H1 (cell line): Measurements from ENCODE around the gene COLQ. TPM values are rescaled to one million over a fixed set of nuclear protein-coding genes. Genes with fewer than 3 reads are reported as not detected.
A peak's percentile ranks its signal among the peaks of the same experiment; 100 is the strongest.

Source experiments
- CTCF ChIA-PET: fragments of 300-600 bp; sonication (Branson Sonifier 250); formaldehyde crosslinking; loops from one replicate; lab custom pipeline; 2021; ENCODE audit not compliant: partially characterized antibody; lab: Charles Lee
- POLR2A ChIA-PET: fragments of 300-600 bp; sonication (Branson Sonifier 250); formaldehyde crosslinking; loops from one replicate; lab custom pipeline; 2021; ENCODE audit warnings: inconsistent platforms; ENCODE audit not compliant: partially characterized antibody; lab: Charles Lee
- DNase-seq, 2 experiments: peaks; one replicate each; pipeline versions ENCODE4 v3.0.0 to v3.0.0-alpha.2; 2010 to 2022; ENCODE audit warnings: low spot score in 2 of 2, low read depth in 1 of 2, mixed read lengths in 1 of 2
- FAIRE-seq: peaks from 2 replicates; lab custom pipeline; 2011; peaks lifted over from hg19 to GRCh38; lab: Jason Lieb, UNC
- H2AFZ ChIP-seq: 2 replicates; pipeline ENCODE4 v1.8.1; 2012; ENCODE audit warnings: low read length, inconsistent platforms
- H2AK5ac ChIP-seq: 2 replicates; pipeline ENCODE4 v1.6.1; 2013; ENCODE audit warnings: low read depth, low read length
- H2BK120ac ChIP-seq: replicated peaks from 2 replicates; pipeline ENCODE3; 2013; ENCODE audit warnings: low read depth, low read length, inconsistent platforms
- H2BK12ac ChIP-seq: 2 replicates; pipeline ENCODE4 v1.6.1; 2013; ENCODE audit warnings: low read depth, low read length
- H2BK15ac ChIP-seq: 2 replicates; pipeline ENCODE4 v1.6.1; 2013; ENCODE audit warnings: low read length
- H2BK20ac ChIP-seq: 2 replicates; pipeline ENCODE4 v1.6.1; 2013; ENCODE audit warnings: low read length
- H2BK5ac ChIP-seq: 2 replicates; pipeline ENCODE4 v1.6.1; 2013; ENCODE audit warnings: low read depth, low read length
- H3K14ac ChIP-seq: 2 replicates; pipeline ENCODE4 v1.6.1; 2013; ENCODE audit warnings: inconsistent platforms; ENCODE audit not compliant: insufficient read length
- H3K18ac ChIP-seq: 2 replicates; pipeline ENCODE4 v1.6.1; 2013; ENCODE audit warnings: low read length; ENCODE audit errors: extremely low read depth
- H3K23ac ChIP-seq: 2 replicates; pipeline ENCODE4 v1.6.1; 2013; ENCODE audit warnings: inconsistent platforms; ENCODE audit not compliant: insufficient read length
- H3K23me2 ChIP-seq: 2 replicates; pipeline ENCODE4 v1.6.1; 2013; ENCODE audit warnings: low read depth, low read length
- H3K27ac ChIP-seq: 2 replicates; pipeline ENCODE4 v1.6.1; 2011; ENCODE audit warnings: low read depth, low read length, inconsistent platforms
- H3K27me3 ChIP-seq, 4 experiments: replicated peaks in 1 of 4; 1 replicate in 1 of 4; 2 replicates in 3 of 4; pipeline versions ENCODE4 v1.6.1 to v1.8.1; 2011 to 2013; ENCODE audit warnings: low read length in 3 of 4, mild to moderate bottlenecking in 3 of 4, inconsistent platforms in 2 of 4, mixed read lengths in 2 of 4, moderate library complexity in 1 of 4; ENCODE audit not compliant: control insufficient read depth in 3 of 4, insufficient read depth in 3 of 4; ENCODE audit errors: extremely low read depth in 1 of 4
- H3K36me3 ChIP-seq, 4 experiments: 2 replicates each; pipeline versions ENCODE4 v1.6.1 to v1.8.1; 2011 to 2013; ENCODE audit warnings: mild to moderate bottlenecking in 4 of 4, low read length in 3 of 4, moderate library complexity in 2 of 4, control low read depth in 1 of 4, inconsistent platforms in 1 of 4; ENCODE audit not compliant: insufficient read depth in 4 of 4, control insufficient read depth in 2 of 4
- H3K4ac ChIP-seq: replicated peaks from 2 replicates; pipeline ENCODE3; 2013; ENCODE audit warnings: low read length, low read depth, mixed read lengths, inconsistent platforms; ENCODE audit not compliant: insufficient read length
- H3K4me1 ChIP-seq, 4 experiments: replicated peaks in 1 of 4; 1 replicate in 1 of 4; 2 replicates in 3 of 4; pipeline versions ENCODE4 v1.6.1 to v1.8.1; 2011 to 2013; ENCODE audit warnings: low read length in 3 of 4, inconsistent platforms in 2 of 4, mixed read lengths in 1 of 4; ENCODE audit not compliant: insufficient read depth in 4 of 4, control insufficient read depth in 3 of 4
- H3K4me2 ChIP-seq, 2 experiments: 2 replicates each; pipeline versions ENCODE4 v1.6.1 to v1.8.1; 2011 to 2013; ENCODE audit warnings: low read depth in 2 of 2, low read length in 2 of 2, control low read depth in 1 of 2, inconsistent platforms in 1 of 2, mild to moderate bottlenecking in 1 of 2; ENCODE audit not compliant: insufficient read depth in 1 of 2
- H3K4me3 ChIP-seq, 4 experiments: fragments of 200-600, 300-600 bp in 1 of 4; sonication (generic), shearing (Covaris generic), sonication (Bioruptor Twin) in 1 of 4; 2 replicates each; pipeline versions ENCODE4 v1.5.1 to v1.8.1; 2011 to 2016; ENCODE audit warnings: low read length in 4 of 4, low read depth in 3 of 4, control low read depth in 2 of 4, inconsistent platforms in 2 of 4, mild to moderate bottlenecking in 2 of 4, mixed read lengths in 1 of 4, moderate library complexity in 1 of 4; ENCODE audit not compliant: insufficient read depth in 2 of 4; ENCODE audit errors: extremely low read depth in 1 of 4
- H3K56ac ChIP-seq: replicated peaks from 2 replicates; pipeline ENCODE3; 2013; ENCODE audit warnings: low read depth, mild to moderate bottlenecking, mixed read lengths, low read length, inconsistent platforms; ENCODE audit not compliant: insufficient read length
- H3K79me1 ChIP-seq: 2 replicates; pipeline ENCODE4 v1.6.1; 2013; ENCODE audit warnings: low read depth, low read length, control low read depth
- H3K79me2 ChIP-seq, 2 experiments: 2 replicates each; pipeline versions ENCODE4 v1.6.1 to v1.8.1; 2012 to 2013; ENCODE audit warnings: low read length in 2 of 2, mild to moderate bottlenecking in 2 of 2, inconsistent platforms in 1 of 2; ENCODE audit not compliant: insufficient read depth in 2 of 2, control insufficient read depth in 1 of 2
- H3K9ac ChIP-seq, 4 experiments: replicated peaks in 1 of 4; 1 replicate in 1 of 4; 2 replicates in 3 of 4; pipeline versions ENCODE4 v1.6.1 to v1.8.1; 2011 to 2013; ENCODE audit warnings: low read depth in 3 of 4, low read length in 3 of 4, control low read depth in 2 of 4, mild to moderate bottlenecking in 2 of 4, moderate library complexity in 2 of 4, inconsistent platforms in 1 of 4; ENCODE audit errors: extremely low read depth in 1 of 4
- H3K9me3 ChIP-seq, 2 experiments: 2 replicates each; pipeline versions ENCODE4 v1.6.1 to v1.8.1; 2012 to 2013; ENCODE audit warnings: mild to moderate bottlenecking in 2 of 2, moderate library complexity in 2 of 2, control low read depth in 1 of 2, inconsistent platforms in 1 of 2, low read depth in 1 of 2, low read length in 1 of 2, mixed read lengths in 1 of 2; ENCODE audit not compliant: insufficient read depth in 2 of 2
- H4K20me1 ChIP-seq, 2 experiments: replicated peaks in 1 of 2; 2 replicates each; pipeline versions ENCODE3 to v1.8.1; 2011 to 2013; ENCODE audit warnings: inconsistent platforms in 2 of 2, low read length in 2 of 2, mild to moderate bottlenecking in 1 of 2; ENCODE audit not compliant: insufficient read depth in 2 of 2, control insufficient read depth in 1 of 2
- H4K5ac ChIP-seq: 2 replicates; pipeline ENCODE4 v1.6.1; 2013; ENCODE audit warnings: low read length, low read depth, mixed read lengths, inconsistent platforms; ENCODE audit not compliant: insufficient read length
- H4K8ac ChIP-seq: 2 replicates; pipeline ENCODE4 v1.8.0; 2013; ENCODE audit warnings: mild to moderate bottlenecking, moderate library complexity, low read length, inconsistent platforms; ENCODE audit not compliant: insufficient read depth; ENCODE audit errors: extremely low read depth
- H4K91ac ChIP-seq: replicated peaks from 2 replicates; pipeline ENCODE3; 2013; ENCODE audit warnings: low read length, mixed read lengths, inconsistent platforms; ENCODE audit not compliant: insufficient read length
- CBX5 ChIP-seq: fragments of 300-800, 300-1000 bp; sonication (generic); IDR thresholded peaks from 2 replicates; pipeline ENCODE4 v1.7.1; 2016; ENCODE audit warnings: antibody characterized with exemption, low read length, low read depth
- MAFK ChIP-seq: IDR thresholded peaks from 2 replicates; pipeline ENCODE4 v1.6.1; 2012; ENCODE audit warnings: low read depth, mild to moderate bottlenecking, improper control_type of control experiment, low read length
- PHF8 ChIP-seq: fragments of 200-600 bp; sonication (generic); conservative IDR thresholded peaks from 2 replicates; pipeline ENCODE4 v1.7.1; 2012; ENCODE audit warnings: low read depth, mild to moderate bottlenecking, inconsistent platforms, low read length, moderate library complexity
- polyA plus RNA-seq, 7 experiments: library from polyadenylated mRNA; depleted of rRNA in 3 of 7; stranded (reverse) in 5 of 7; unstranded in 2 of 7; fragments of >200 nt in 5 of 7; fragments of 200-250 nt in 2 of 7; gene quantifications; 1 replicate in 5 of 7; 2 replicates in 1 of 7; 4 replicates in 1 of 7; pipeline versions ENCODE4 v1.2.1 to v1.2.3, GENCODE V29; 2011 to 2013; ENCODE audit warnings: missing spikeins in 2 of 7, mixed read lengths in 2 of 7
- total RNA-seq: library from RNA; stranded (reverse); fragmentation: NEBNext Ultra II Directional; extraction: Animal tissue kit (Norgen Biotek cat#: 25700); gene quantifications from 2 replicates; pipeline ENCODE4 v1.2.1, GENCODE V29; 2021

COLQ gene
- total and polyA plus RNA-seq, 2 of the 8 experiments (the other 6 are each of a cell fraction or from before 2014, with no cell fraction given) = 1.5 to 1.9 TPM

- H2AK5ac ChIP-seq = no peak overlapping the region
- H3K9ac ChIP-seq = no peak overlapping the region
- H3K27me3 ChIP-seq = no peaks in the 10 kb centered on the region
- no peaks in the 10 kb centered on the region for H4K20me1 ChIP-seq
- H3K9me3 ChIP-seq = no peaks in the 10 kb centered on the region
- no peak overlapping the region for H2BK12ac ChIP-seq
- ChIA-PET POLR2A (no interaction called here), CTCF (interaction anchor here (0.8 to 1.2 kb wide), 3 partner anchors 8 to 75 kb away, joined by 3 read pairs; no protein-coding TSS in a partner anchor)
- no peak overlapping the region for H3K4ac ChIP-seq
- no peak for DNase-seq
- no peak overlapping the region for H3K23ac ChIP-seq
- H4K5ac ChIP-seq = no peak overlapping the region
- H2BK5ac ChIP-seq = no peak overlapping the region
- no peaks in the 10 kb centered on the region for H3K23me2 ChIP-seq
- H3K79me1 ChIP-seq = no peaks in the 10 kb centered on the region
- no peak overlapping the region for H4K8ac ChIP-seq
- FAIRE-seq = no peak
- H3K27ac ChIP-seq = no peak overlapping the region
- no peak overlapping the region for H3K18ac ChIP-seq
- H2BK15ac ChIP-seq = no peak overlapping the region
- no peak for TF ChIP-seq PHF8
- TF ChIP-seq MAFK = peak; percentile 75
- TF ChIP-seq CBX5 = no peak
- TF ChIP-seq, all 59 proteins: peak for 1
- H3K79me2 ChIP-seq = no peaks in the 10 kb centered on the region
- H3K36me3 ChIP-seq = no peaks in the 10 kb centered on the region
- H3K4me3 ChIP-seq = no peak overlapping the region
- H2AFZ ChIP-seq = no peak overlapping the region
- no peak overlapping the region for H4K91ac ChIP-seq
- no peak overlapping the region for H3K56ac ChIP-seq
- H2BK120ac ChIP-seq = no peak overlapping the region
- no peak overlapping the region for H3K14ac ChIP-seq
- no peak overlapping the region for H3K4me2 ChIP-seq
- H3K4me1 ChIP-seq = no peaks in the 10 kb centered on the region
- H2BK20ac ChIP-seq = no peak overlapping the region
Observed at GRCh38 chr3:15479400-15480224, 41.9 kb downstream of the COLQ start.
